OCI-LY1 (cell line): ENCODE results near the gene EFR3B.

Source experiments
- H2AFZ ChIP-seq: fragments of 200-600 bp; sonication (generic), shearing (Covaris generic); 2 replicates; pipeline ENCODE4 v1.6.0; 2014; ENCODE audit warnings: antibody characterized with exemption, mild to moderate bottlenecking, low read length
- H3F3A ChIP-seq: fragments of 200-600 bp; sonication (generic), shearing (Covaris generic); 2 replicates; pipeline ENCODE4 v1.6.0; 2014; ENCODE audit warnings: mild to moderate bottlenecking, antibody characterized with exemption, low read length, moderate library complexity; ENCODE audit not compliant: insufficient read depth
- H3K27ac ChIP-seq: fragments of 200-600 bp; sonication (generic); 2 replicates; pipeline ENCODE4 v1.5.1; 2014; ENCODE audit warnings: low read length, mixed run types, mild to moderate bottlenecking, low read depth; ENCODE audit not compliant: poor library complexity, severe bottlenecking
- H3K27me3 ChIP-seq: fragments of 200-600 bp; sonication (generic); 2 replicates; pipeline ENCODE4 v1.6.0; 2014; ENCODE audit warnings: antibody characterized with exemption, mild to moderate bottlenecking, low read length, moderate library complexity; ENCODE audit not compliant: insufficient read depth
- H3K36me3 ChIP-seq: fragments of 200-600 bp; sonication (generic); 2 replicates; pipeline ENCODE4 v1.6.1; 2014; ENCODE audit warnings: mild to moderate bottlenecking, antibody characterized with exemption, low read length, moderate library complexity, mixed read lengths; ENCODE audit not compliant: insufficient read depth
- H3K4me1 ChIP-seq: fragments of 200-600 bp; sonication (generic); 2 replicates; pipeline ENCODE4 v1.5.1; 2014; ENCODE audit warnings: mild to moderate bottlenecking, low read length, moderate library complexity; ENCODE audit not compliant: insufficient read depth, severe bottlenecking
- H3K4me2 ChIP-seq: fragments of 200-600 bp; sonication (generic), shearing (Covaris generic); 2 replicates; pipeline ENCODE4 v1.6.1; 2014; ENCODE audit warnings: low read length
- H3K4me3 ChIP-seq: fragments of 200-600 bp; sonication (generic); 2 replicates; pipeline ENCODE4 v1.5.1; 2014; ENCODE audit warnings: low read length, low read depth, mild to moderate bottlenecking, mixed read lengths; ENCODE audit not compliant: poor library complexity, severe bottlenecking
- H3K79me2 ChIP-seq: fragments of 200-600 bp; shearing (Covaris generic); 2 replicates; pipeline ENCODE4 v1.6.1; 2016; ENCODE audit warnings: mixed run types, low read length, mixed read lengths; ENCODE audit not compliant: insufficient read depth
- H3K9ac ChIP-seq: fragments of 200-600 bp; sonication (generic), shearing (Covaris generic); 2 replicates; pipeline ENCODE4 v1.6.1; 2014; ENCODE audit warnings: mild to moderate bottlenecking, low read length, mixed read lengths
- H3K9me2 ChIP-seq: fragments of 200-600 bp; sonication (generic), shearing (Covaris generic); 2 replicates; pipeline ENCODE4 v1.6.1; 2014; ENCODE audit warnings: low read depth, mild to moderate bottlenecking, low read length, mixed read lengths
- H3K9me3 ChIP-seq: fragments of 200-600 bp; shearing (Covaris generic); 2 replicates; pipeline ENCODE4 v1.6.1; 2014; ENCODE audit warnings: low read length, mixed read lengths
- H4K20me1 ChIP-seq: fragments of 200-600 bp; sonication (generic), shearing (Covaris generic); 2 replicates; pipeline ENCODE4 v1.6.0; 2016; ENCODE audit warnings: mild to moderate bottlenecking, low read length; ENCODE audit not compliant: insufficient read depth
- CTCF ChIP-seq: fragments of 200-600 bp; sonication (generic), shearing (Covaris generic); IDR thresholded peaks from 2 replicates; pipeline ENCODE4 v1.5.1; 2017; ENCODE audit warnings: mild to moderate bottlenecking, antibody characterized with exemption, low read length, moderate library complexity, mixed read lengths
- EZH2 ChIP-seq: fragments of 200-600 bp; sonication (generic), shearing (Covaris generic); IDR thresholded peaks from 2 replicates; pipeline ENCODE4 v1.8.0; 2017; ENCODE audit warnings: borderline replicate concordance, mixed run types, mild to moderate bottlenecking, antibody characterized with exemption, low read length, moderate library complexity, mixed read lengths

Gene EFR3B

GRCh38 chr2:25066455-25066854 is 24.6 kb downstream of the EFR3B start:
- Histone ChIP-seq H3F3A (no peaks in the 10 kb centered on the region), H3K27me3 (no peaks in the 10 kb centered on the region), H3K9ac (no peak overlapping the region), H2AFZ (no peak overlapping the region), H3K36me3 (no peaks in the 10 kb centered on the region), H3K4me1 (no peaks in the 10 kb centered on the region), H3K4me3 (no peak overlapping the region), H3K9me2 (no peaks in the 10 kb centered on the region), H3K27ac (no peak overlapping the region), H3K79me2 (no peaks in the 10 kb centered on the region), H3K9me3 (no peaks in the 10 kb centered on the region), H4K20me1 (no peaks in the 10 kb centered on the region), H3K4me2 (no peak overlapping the region)
- no peak for TF ChIP-seq EZH2
- no peak for TF ChIP-seq CTCF

GRCh38 chr2:25068217-25068616 is 26.3 kb downstream of the EFR3B start:
- Histone ChIP-seq H4K20me1 (no peaks in the 10 kb centered on the region), H3K27me3 (no peaks in the 10 kb centered on the region), H3K4me3 (no peak overlapping the region), H3F3A (no peaks in the 10 kb centered on the region), H2AFZ (no peak overlapping the region), H3K9me2 (no peaks in the 10 kb centered on the region), H3K36me3 (no peaks in the 10 kb centered on the region), H3K4me1 (no peaks in the 10 kb centered on the region), H3K79me2 (no peaks in the 10 kb centered on the region), H3K27ac (no peak overlapping the region), H3K9me3 (no peaks in the 10 kb centered on the region), H3K9ac (no peak overlapping the region), H3K4me2 (no peak overlapping the region)
- TF ChIP-seq EZH2: no peak
- no peak for TF ChIP-seq CTCF

- no peak overlapping the region for H3K4me2 ChIP-seq
- no peak overlapping the region for H2AFZ ChIP-seq
- H3K4me1 ChIP-seq: no peaks in the 10 kb centered on the region
- no peak overlapping the region for H3K27ac ChIP-seq
- no peaks in the 10 kb centered on the region for H3K9me3 ChIP-seq
- no peaks in the 10 kb centered on the region for H4K20me1 ChIP-seq
- H3K9me2 ChIP-seq: no peaks in the 10 kb centered on the region
- no peak overlapping the region for H3K9ac ChIP-seq
- no peak overlapping the region for H3K4me3 ChIP-seq
- H3K36me3 ChIP-seq: no peaks in the 10 kb centered on the region
- H3F3A ChIP-seq: no peaks in the 10 kb centered on the region
- TF ChIP-seq CTCF (no peak), EZH2 (no peak)
- no peaks in the 10 kb centered on the region for H3K79me2 ChIP-seq
- H3K27me3 ChIP-seq: no peaks in the 10 kb centered on the region
Observed at GRCh38 chr2:25071966-25072365, 30.1 kb downstream of the EFR3B start.
